Measurements from ENCODE around the gene GFRA1.
A peak's percentile ranks its signal among the peaks of the same experiment; 100 is the strongest.

Gene GFRA1

GRCh38 chr10:116122664-116123063 lies 150.3 kb downstream of the GFRA1 start:
- H3K4me2 ChIP-seq (ENCODE audit: low read length) = no peak overlapping the region
- no peaks in the 10 kb centered on the region for H3K4me1 ChIP-seq (ENCODE audit: insufficient read depth, low read length, severe bottlenecking)
- no peak overlapping the region for H3K4me3 ChIP-seq (ENCODE audit: low read depth, low read length, poor library complexity, severe bottlenecking)
- no peaks in the 10 kb centered on the region for H3K9me2 ChIP-seq (ENCODE audit: low read depth, low read length)
- no peaks in the 10 kb centered on the region for H4K20me1 ChIP-seq (ENCODE audit: insufficient read depth, low read length)
- no peak overlapping the region for H3K27ac ChIP-seq (ENCODE audit: low read depth, low read length, poor library complexity, severe bottlenecking)
- no peaks in the 10 kb centered on the region for H3F3A ChIP-seq (ENCODE audit: insufficient read depth, low read length)
- TF ChIP-seq CTCF (IDR thresholded peaks at IDR 0.05; ENCODE audit: low read length) (no peak), EZH2 (IDR thresholded peaks at IDR 0.05; ENCODE audit: borderline replicate concordance, low read length) (no peak)
- H3K79me2 ChIP-seq (ENCODE audit: insufficient read depth, low read length) = no peaks in the 10 kb centered on the region
- no peak overlapping the region for H3K9ac ChIP-seq (ENCODE audit: low read length)
- H3K9me3 ChIP-seq (ENCODE audit: low read length) = no peaks in the 10 kb centered on the region
- H3K36me3 ChIP-seq (ENCODE audit: insufficient read depth, low read length) = no peaks in the 10 kb centered on the region
- H2AFZ ChIP-seq (ENCODE audit: low read length) = no peak overlapping the region
- H3K27me3 ChIP-seq (ENCODE audit: insufficient read depth, low read length) = no peaks in the 10 kb centered on the region

- Histone ChIP-seq H3K9ac (ENCODE audit: low read length) (no peak overlapping the region), H3K36me3 (ENCODE audit: insufficient read depth, low read length) (no peaks in the 10 kb centered on the region), H4K20me1 (ENCODE audit: insufficient read depth, low read length) (no peaks in the 10 kb centered on the region), H3K27me3 (ENCODE audit: insufficient read depth, low read length) (no peaks in the 10 kb centered on the region), H3K9me2 (ENCODE audit: low read depth, low read length) (no peaks in the 10 kb centered on the region), H3K79me2 (ENCODE audit: insufficient read depth, low read length) (no peaks in the 10 kb centered on the region), H3K4me3 (ENCODE audit: low read depth, low read length, poor library complexity, severe bottlenecking) (no peak overlapping the region), H3F3A (ENCODE audit: insufficient read depth, low read length) (no peaks in the 10 kb centered on the region), H3K9me3 (ENCODE audit: low read length) (no peaks in the 10 kb centered on the region), H3K4me1 (ENCODE audit: insufficient read depth, low read length, severe bottlenecking) (no peaks in the 10 kb centered on the region), H3K4me2 (ENCODE audit: low read length) (no peak overlapping the region), H3K27ac (ENCODE audit: low read depth, low read length, poor library complexity, severe bottlenecking) (no peak overlapping the region), H2AFZ (ENCODE audit: low read length) (no peak overlapping the region)
- TF ChIP-seq EZH2 (IDR thresholded peaks at IDR 0.05; ENCODE audit: borderline replicate concordance, low read length) (no peak), CTCF (IDR thresholded peaks at IDR 0.05; ENCODE audit: low read length) (no peak)
These were observed 151.1 kb downstream of the GFRA1 start for GRCh38 chr10:116121640-116122525.

- no peak overlapping the region for H3K9ac ChIP-seq (ENCODE audit: low read length)
- no peaks in the 10 kb centered on the region for H3K9me3 ChIP-seq (ENCODE audit: low read length)
- TF ChIP-seq EZH2 (IDR thresholded peaks at IDR 0.05; ENCODE audit: borderline replicate concordance, low read length) (no peak), CTCF (IDR thresholded peaks at IDR 0.05; ENCODE audit: low read length) (peak; percentile 43; the same call in 1 of the 2 replicates)
- H3K27me3 ChIP-seq (ENCODE audit: insufficient read depth, low read length) = no peaks in the 10 kb centered on the region
- no peaks in the 10 kb centered on the region for H3K9me2 ChIP-seq (ENCODE audit: low read depth, low read length)
- H3K4me2 ChIP-seq (ENCODE audit: low read length) = no peak overlapping the region
- H3K4me1 ChIP-seq (ENCODE audit: insufficient read depth, low read length, severe bottlenecking) = no peaks in the 10 kb centered on the region
- no peak overlapping the region for H2AFZ ChIP-seq (ENCODE audit: low read length)
- H3K4me3 ChIP-seq (ENCODE audit: low read depth, low read length, poor library complexity, severe bottlenecking) = no peak overlapping the region
- no peaks in the 10 kb centered on the region for H4K20me1 ChIP-seq (ENCODE audit: insufficient read depth, low read length)
- H3K36me3 ChIP-seq (ENCODE audit: insufficient read depth, low read length) = no peaks in the 10 kb centered on the region
- no peaks in the 10 kb centered on the region for H3F3A ChIP-seq (ENCODE audit: insufficient read depth, low read length)
- H3K79me2 ChIP-seq (ENCODE audit: insufficient read depth, low read length) = no peaks in the 10 kb centered on the region
- no peak overlapping the region for H3K27ac ChIP-seq (ENCODE audit: low read depth, low read length, poor library complexity, severe bottlenecking)
These were observed 152.1 kb downstream of the GFRA1 start for GRCh38 chr10:116120688-116121455.

All from OCI-LY1 (cell line).